Measurements from ENCODE around the gene ARHGAP6.

DNA sequence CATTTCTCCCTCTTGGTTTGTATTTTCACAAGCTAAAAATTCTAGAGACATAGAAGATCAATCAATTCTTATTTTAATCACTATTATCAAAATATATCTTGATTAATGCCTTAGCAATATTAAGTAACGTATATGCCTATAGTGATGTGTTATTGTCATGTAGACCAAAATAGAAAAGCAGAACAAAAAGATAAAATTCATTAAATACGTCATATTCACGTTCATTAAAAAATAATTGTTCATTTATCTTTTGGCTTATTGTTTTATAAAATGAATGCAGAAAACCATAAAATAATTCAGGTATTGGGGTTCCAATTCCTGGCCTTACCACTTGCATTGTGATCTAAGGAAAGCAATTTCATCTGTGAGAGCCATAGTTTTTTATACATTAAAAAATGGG is 300.3 kb downstream of the ARHGAP6 start:
- TF ChIP-seq, protein P1, sequence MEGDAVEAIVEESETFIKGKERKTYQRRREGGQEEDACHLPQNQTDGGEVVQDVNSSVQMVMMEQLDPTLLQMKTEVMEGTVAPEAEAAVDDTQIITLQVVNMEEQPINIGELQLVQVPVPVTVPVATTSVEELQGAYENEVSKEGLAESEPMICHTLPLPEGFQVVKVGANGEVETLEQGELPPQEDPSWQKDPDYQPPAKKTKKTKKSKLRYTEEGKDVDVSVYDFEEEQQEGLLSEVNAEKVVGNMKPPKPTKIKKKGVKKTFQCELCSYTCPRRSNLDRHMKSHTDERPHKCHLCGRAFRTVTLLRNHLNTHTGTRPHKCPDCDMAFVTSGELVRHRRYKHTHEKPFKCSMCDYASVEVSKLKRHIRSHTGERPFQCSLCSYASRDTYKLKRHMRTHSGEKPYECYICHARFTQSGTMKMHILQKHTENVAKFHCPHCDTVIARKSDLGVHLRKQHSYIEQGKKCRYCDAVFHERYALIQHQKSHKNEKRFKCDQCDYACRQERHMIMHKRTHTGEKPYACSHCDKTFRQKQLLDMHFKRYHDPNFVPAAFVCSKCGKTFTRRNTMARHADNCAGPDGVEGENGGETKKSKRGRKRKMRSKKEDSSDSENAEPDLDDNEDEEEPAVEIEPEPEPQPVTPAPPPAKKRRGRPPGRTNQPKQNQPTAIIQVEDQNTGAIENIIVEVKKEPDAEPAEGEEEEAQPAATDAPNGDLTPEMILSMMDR (conservative IDR thresholded peaks at IDR 0.05) = no peak
- no peak for TF ChIP-seq ZFX (IDR thresholded peaks at IDR 0.05)

Measured in C4-2B (cell line).